SK-N-SH treated with all-trans-retinoic acid at 6 μM for 48 hours (cell line): ENCODE data around the gene COBL.

Experiments
- ATAC-seq: fragments of 200-7000 bp; cut with Tn5 transposase; 3 replicates; pipeline ENCODE4 v1.9.1; 2020; ENCODE audit warnings: mild to moderate bottlenecking, moderate library complexity
- ARNTL ChIP-seq: fragments of 450-650 bp; formaldehyde crosslinking; IDR thresholded peaks from 2 replicates; pipeline ENCODE4 v1.5.0; 2020; ENCODE audit warnings: low read depth, mild to moderate bottlenecking, moderate library complexity, borderline replicate concordance
- BACH2 ChIP-seq: fragments of 250-450 bp; sonication (Bioruptor Pico); IDR thresholded peaks from 2 replicates; pipeline ENCODE4 v1.9.0; 2021; ENCODE audit warnings: mild to moderate bottlenecking, borderline replicate concordance
- CREB5 ChIP-seq: fragments of 250-450 bp; sonication (Bioruptor Pico); IDR thresholded peaks from 2 replicates; pipeline ENCODE4 v1.5.1; 2020; ENCODE audit warnings: low read depth, mild to moderate bottlenecking, moderate library complexity
- CSDC2 ChIP-seq: fragments of 250-450 bp; sonication (Bioruptor Pico); IDR thresholded peaks from 2 replicates; pipeline ENCODE4 v1.5.0; 2020; ENCODE audit warnings: mild to moderate bottlenecking, moderate library complexity
- ESRRG ChIP-seq: fragments of 250-450 bp; sonication (Bioruptor Pico); IDR thresholded peaks from 2 replicates; pipeline ENCODE4 v1.6.1; 2021; ENCODE audit warnings: mild to moderate bottlenecking
- GLIS3 ChIP-seq: fragments of 250-450 bp; sonication (Bioruptor Pico); IDR thresholded peaks from 2 replicates; pipeline ENCODE4 v1.5.0; 2020; ENCODE audit warnings: mild to moderate bottlenecking, moderate library complexity
- ISL1 ChIP-seq: fragments of 250-450 bp; sonication (Bioruptor Pico); IDR thresholded peaks from 2 replicates; pipeline ENCODE4 v2.1.2; 2022; ENCODE audit warnings: mild to moderate bottlenecking, moderate library complexity
- PATZ1 ChIP-seq: fragments of 250-450 bp; sonication (Bioruptor Pico); IDR thresholded peaks from 2 replicates; pipeline ENCODE4 v1.8.0; 2020; ENCODE audit warnings: mild to moderate bottlenecking, moderate library complexity, borderline replicate concordance
- POU6F1 ChIP-seq: fragments of 250-450 bp; sonication (Bioruptor Pico); IDR thresholded peaks from 2 replicates; pipeline ENCODE4 v1.8.0; 2021; ENCODE audit warnings: low read depth, mild to moderate bottlenecking, moderate library complexity, borderline replicate concordance
- PPARA ChIP-seq: fragments of 250-450 bp; sonication (Bioruptor Pico); IDR thresholded peaks from 2 replicates; pipeline ENCODE4 v1.5.0; 2020; ENCODE audit warnings: mild to moderate bottlenecking, borderline replicate concordance
- RARB ChIP-seq: fragments of 250-450 bp; sonication (Bioruptor Pico); IDR thresholded peaks from 2 replicates; pipeline ENCODE4 v1.8.0; 2021; ENCODE audit warnings: mild to moderate bottlenecking, moderate library complexity
- TCF4 ChIP-seq: fragments of 250-450 bp; sonication (Bioruptor Pico); IDR thresholded peaks from 2 replicates; pipeline ENCODE4 v1.8.0; 2021; ENCODE audit warnings: mild to moderate bottlenecking, moderate library complexity, borderline replicate concordance
- TOX ChIP-seq: fragments of 250-450 bp; sonication (Bioruptor Pico); IDR thresholded peaks from 2 replicates; pipeline ENCODE4 v1.8.0; 2021; ENCODE audit warnings: mild to moderate bottlenecking, moderate library complexity, borderline replicate concordance
- TSHZ2 ChIP-seq: fragments of 250-450 bp; sonication (Bioruptor Pico); IDR thresholded peaks from 2 replicates; pipeline ENCODE4 v1.5.0; 2020; ENCODE audit warnings: mild to moderate bottlenecking, moderate library complexity
- ZC3H10 ChIP-seq: fragments of 250-450 bp; sonication (Bioruptor Pico); IDR thresholded peaks from 2 replicates; pipeline ENCODE4 v1.5.1; 2021; ENCODE audit warnings: mild to moderate bottlenecking, moderate library complexity
- ZFP3 ChIP-seq: fragments of 250-450 bp; sonication (Bioruptor Pico); IDR thresholded peaks from 2 replicates; pipeline ENCODE4 v1.5.0; 2020; ENCODE audit warnings: mild to moderate bottlenecking, moderate library complexity
- ZFP30 ChIP-seq: fragments of 450-650 bp; formaldehyde crosslinking; IDR thresholded peaks from 2 replicates; pipeline ENCODE4 v1.5.0; 2022; ENCODE audit warnings: mild to moderate bottlenecking, moderate library complexity
- ZNF565 ChIP-seq: fragments of 450-650 bp; formaldehyde crosslinking; conservative IDR thresholded peaks from 2 replicates; pipeline ENCODE4 v1.5.0; 2020; ENCODE audit warnings: low read depth, mild to moderate bottlenecking, moderate library complexity
- ZNF70 ChIP-seq: fragments of 450-650 bp; formaldehyde crosslinking; IDR thresholded peaks from 2 replicates; pipeline ENCODE4 v1.5.0; 2020; ENCODE audit warnings: mild to moderate bottlenecking, moderate library complexity
- ZNF8 ChIP-seq: fragments of 450-650 bp; formaldehyde crosslinking; IDR thresholded peaks from 2 replicates; pipeline ENCODE4 v1.5.0; 2020; ENCODE audit warnings: mild to moderate bottlenecking, moderate library complexity

The COBL gene

GRCh38 chr7:51312951-51313737, 3.5 kb downstream of the COBL start:
- no peak for ATAC-seq
- TF ChIP-seq PATZ1 (no peak), ZNF70 (no peak), ZNF565 (CRISPR knock-in tag) (no peak), CSDC2 (CRISPR knock-in tag) (no peak), ARNTL (CRISPR knock-in tag) (no peak), POU6F1 (CRISPR knock-in tag) (no peak), ISL1 (CRISPR knock-in tag) (no peak)

GRCh38 chr7:51311166-51311565, 5.4 kb downstream of the COBL start:
- TF ChIP-seq TOX (CRISPR knock-in tag) (no peak), PPARA (CRISPR knock-in tag) (no peak), TCF4 (CRISPR knock-in tag) (no peak), ZFP3 (no peak), ESRRG (CRISPR knock-in tag) (no peak), ARNTL (CRISPR knock-in tag) (no peak), POU6F1 (CRISPR knock-in tag) (no peak), CREB5 (CRISPR knock-in tag) (no peak), ZC3H10 (no peak), ISL1 (CRISPR knock-in tag) (no peak), BACH2 (CRISPR knock-in tag) (no peak), RARB (CRISPR knock-in tag) (no peak), ZFP30 (no peak), CSDC2 (CRISPR knock-in tag) (no peak), ZNF8 (CRISPR knock-in tag) (no peak), PATZ1 (no peak), TSHZ2 (CRISPR knock-in tag) (no peak), ZNF565 (CRISPR knock-in tag) (no peak), GLIS3 (CRISPR knock-in tag) (no peak)
- no peak for ATAC-seq
